NCI-H345 treated with DMSO at 0.1 percent for 48 hours (cell line): ENCODE results near the gene PNPLA8.
"Not testable (repeated sequence)": the region's sequence is repeated elsewhere in the genome, so short reads cannot be mapped to it uniquely, and the experiment has no call there.

Source experiments
- DNase-seq: peaks from one replicate; lab custom pipeline; 2025; ENCODE audit not compliant: unreplicated experiment; lab: John Stamatoyannopoulos, UW

The PNPLA8 gene

GRCh38 chr7:108529341-108529740 is 3.4 kb upstream of the PNPLA8 start:
- DNase-seq, result no peak

- DNase-seq, result no peak
Observed at GRCh38 chr7:108528183-108528712, 2.3 kb upstream of the PNPLA8 start.

GRCh38 chr7:108526768-108527017 is 758 bp upstream of the PNPLA8 start:
- DNase-seq, result no peak

GRCh38 chr7:108525327-108525984 is 479 bp downstream of the PNPLA8 start:
- no peak for DNase-seq

GRCh38 chr7:108522780-108523179 is 3.2 kb downstream of the PNPLA8 start:
- DNase-seq, result no peak

GRCh38 chr7:108517951-108518350 is 8.0 kb downstream of the PNPLA8 start:
- DNase-seq, result no peak

- DNase-seq, result no peak
Observed at GRCh38 chr7:108515630-108516029, 10.3 kb downstream of the PNPLA8 start.

- no peak for DNase-seq
Observed at GRCh38 chr7:108515013-108515412, 10.9 kb downstream of the PNPLA8 start.

- no peak for DNase-seq
Observed at GRCh38 chr7:108511939-108512338, 14.0 kb downstream of the PNPLA8 start.

- DNase-seq, result not testable (repeated sequence)
Observed at GRCh38 chr7:108504576-108504975, 21.4 kb downstream of the PNPLA8 start.

- no peak for DNase-seq
Observed at GRCh38 chr7:108503112-108504026, 22.6 kb downstream of the PNPLA8 start.

- DNase-seq, result no peak
Observed at GRCh38 chr7:108499566-108499965, 26.4 kb downstream of the PNPLA8 start.

- no peak for DNase-seq
Observed at GRCh38 chr7:108498481-108498880, 27.5 kb downstream of the PNPLA8 start.

- DNase-seq, result peak; percentile 26
Observed at GRCh38 chr7:108497082-108497725, 28.7 kb downstream of the PNPLA8 start.

- no peak for DNase-seq
Observed at GRCh38 chr7:108492742-108493141, 33.2 kb downstream of the PNPLA8 start.

GRCh38 chr7:108488768-108489538 is 37.0 kb downstream of the PNPLA8 start:
- no peak for DNase-seq

- no peak for DNase-seq
Observed at GRCh38 chr7:108487646-108488045, 38.3 kb downstream of the PNPLA8 start.

- DNase-seq, result no peak
Observed at GRCh38 chr7:108486291-108486966, 39.5 kb downstream of the PNPLA8 start.

- no peak for DNase-seq
Observed at GRCh38 chr7:108484137-108484536, 41.8 kb downstream of the PNPLA8 start.

GRCh38 chr7:108480311-108480710 is 45.6 kb downstream of the PNPLA8 start:
- no peak for DNase-seq

GRCh38 chr7:108479751-108480150 is 46.2 kb downstream of the PNPLA8 start:
- DNase-seq, result no peak
